Pons (tissue), 1 donor: ENCODE data around the gene AGXT.

Experiments
- DNase-seq: peaks from one replicate; pipeline ENCODE4 v3.0.0-alpha.2; 2016; ENCODE audit warnings: low spot score

The AGXT gene

DNA sequence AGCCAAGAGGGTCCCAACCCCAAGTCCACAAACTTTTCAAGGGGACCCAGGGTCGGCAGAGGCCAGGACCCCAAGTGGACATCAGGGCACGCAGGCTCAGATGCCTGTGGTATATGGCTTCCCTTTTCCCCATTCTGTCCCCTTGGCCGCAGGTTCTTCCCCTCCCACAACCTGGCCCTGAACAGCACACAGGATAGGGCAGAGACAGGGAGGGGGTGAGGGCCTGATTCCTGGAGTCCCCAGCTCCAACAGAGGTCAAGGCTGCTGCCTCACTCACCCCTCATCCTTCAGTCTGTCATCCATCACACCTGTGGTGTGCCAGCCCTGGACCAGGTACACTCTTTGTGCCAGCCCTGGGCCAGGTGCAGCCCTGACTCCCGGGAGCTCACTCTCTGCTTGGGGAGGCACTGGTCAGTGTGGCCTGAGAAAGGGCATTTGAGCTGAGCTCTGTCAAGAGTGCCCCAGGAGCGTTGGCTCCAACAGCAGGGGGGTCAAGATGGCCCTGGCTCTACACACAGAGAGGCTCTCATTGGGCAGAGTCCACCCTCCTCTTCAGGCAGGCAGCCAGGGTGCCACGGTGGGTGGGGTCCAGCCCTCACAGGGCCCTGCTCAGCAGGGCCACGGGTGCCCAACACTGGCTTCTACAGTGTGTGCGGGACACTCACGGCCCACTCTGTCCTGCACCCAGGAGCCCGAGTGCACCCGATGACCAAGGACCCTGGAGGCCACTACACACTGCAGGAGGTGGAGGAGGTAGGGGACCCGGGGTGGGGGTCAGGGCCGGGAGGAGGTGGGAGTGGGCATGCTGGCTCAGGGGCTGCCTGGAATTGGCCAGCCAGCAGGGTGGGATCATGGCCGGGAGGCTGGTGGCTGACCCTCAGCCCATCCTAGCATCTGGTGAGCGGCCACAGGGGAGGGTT lies 1.6 kb downstream of the AGXT start:
- no peak for DNase-seq

DNA sequence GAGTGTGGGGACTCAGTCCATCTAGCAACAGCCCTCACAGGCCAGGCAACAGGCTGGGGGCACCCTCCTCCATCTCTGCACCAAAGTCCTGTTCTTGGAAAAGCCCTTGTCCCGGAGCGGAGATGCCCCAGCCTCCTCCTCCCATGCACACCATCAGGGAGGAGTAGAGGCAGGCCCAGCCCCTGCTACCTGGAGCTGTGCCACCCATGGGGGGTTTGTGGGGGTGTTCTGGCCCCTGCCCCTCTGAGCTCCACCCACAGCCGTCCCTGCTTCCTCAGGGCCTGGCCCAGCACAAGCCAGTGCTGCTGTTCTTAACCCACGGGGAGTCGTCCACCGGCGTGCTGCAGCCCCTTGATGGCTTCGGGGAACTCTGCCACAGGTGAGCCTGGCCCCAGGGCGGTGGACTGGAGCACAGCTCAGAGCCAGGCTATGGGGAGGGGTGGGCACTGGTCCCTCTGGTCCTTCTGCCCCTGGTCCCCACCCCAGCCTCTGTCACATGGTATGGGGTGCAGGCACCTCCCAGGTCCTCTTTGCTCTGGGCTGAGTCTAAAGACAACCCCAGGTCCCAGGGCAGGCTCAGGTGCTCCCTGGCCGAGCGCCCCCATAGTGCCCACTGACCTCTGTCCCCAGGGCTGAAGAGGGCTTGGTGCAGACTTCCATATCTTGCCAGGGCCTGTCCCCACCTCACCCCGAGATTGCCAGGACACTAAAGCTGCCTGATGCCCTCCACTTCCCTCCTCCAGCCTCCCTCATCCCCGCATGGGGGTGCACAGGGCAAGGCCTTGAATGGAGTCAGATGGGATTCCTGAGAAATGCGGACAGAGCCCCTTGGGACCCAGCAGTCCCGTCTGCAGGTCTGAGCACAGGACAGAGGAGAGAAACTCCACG lies 2.7 kb downstream of the AGXT start:
- DNase-seq = no peak

DNA sequence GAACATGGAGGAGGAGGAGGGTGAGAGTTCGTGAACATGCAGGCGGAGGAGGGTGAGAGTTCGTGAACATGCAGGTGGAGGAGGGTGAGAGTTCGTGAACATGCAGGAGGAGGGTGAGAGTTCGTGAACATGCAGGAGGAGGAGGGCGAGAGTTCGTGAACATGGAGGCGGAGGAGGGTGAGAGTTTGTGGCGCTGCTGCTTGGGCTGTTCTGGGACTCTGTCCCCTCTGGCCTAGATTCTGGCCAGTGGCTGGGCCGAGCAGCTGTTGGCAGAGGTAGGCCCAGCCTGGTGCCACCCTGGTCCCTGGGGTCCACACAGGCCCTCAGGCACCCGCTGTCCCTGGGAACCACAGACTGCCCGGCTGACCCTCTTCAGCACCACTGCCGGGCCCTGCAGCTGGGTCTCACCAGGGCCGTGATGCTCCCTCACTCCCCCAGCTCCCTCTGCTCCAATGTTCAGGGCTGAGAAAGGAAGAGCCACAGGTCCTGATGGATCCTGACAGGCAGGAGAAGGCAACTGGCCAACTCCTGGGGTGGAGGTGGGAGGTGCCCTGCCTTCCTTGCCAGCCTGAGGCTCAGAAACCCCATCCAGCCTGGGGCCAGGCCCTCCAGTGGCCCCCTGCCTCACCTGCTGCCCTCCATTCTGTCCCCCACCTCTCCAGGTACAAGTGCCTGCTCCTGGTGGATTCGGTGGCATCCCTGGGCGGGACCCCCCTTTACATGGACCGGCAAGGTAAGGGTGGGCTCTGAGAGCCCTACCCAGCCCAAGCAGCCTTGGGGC lies 3.9 kb downstream of the AGXT start:
- no peak for DNase-seq

DNA sequence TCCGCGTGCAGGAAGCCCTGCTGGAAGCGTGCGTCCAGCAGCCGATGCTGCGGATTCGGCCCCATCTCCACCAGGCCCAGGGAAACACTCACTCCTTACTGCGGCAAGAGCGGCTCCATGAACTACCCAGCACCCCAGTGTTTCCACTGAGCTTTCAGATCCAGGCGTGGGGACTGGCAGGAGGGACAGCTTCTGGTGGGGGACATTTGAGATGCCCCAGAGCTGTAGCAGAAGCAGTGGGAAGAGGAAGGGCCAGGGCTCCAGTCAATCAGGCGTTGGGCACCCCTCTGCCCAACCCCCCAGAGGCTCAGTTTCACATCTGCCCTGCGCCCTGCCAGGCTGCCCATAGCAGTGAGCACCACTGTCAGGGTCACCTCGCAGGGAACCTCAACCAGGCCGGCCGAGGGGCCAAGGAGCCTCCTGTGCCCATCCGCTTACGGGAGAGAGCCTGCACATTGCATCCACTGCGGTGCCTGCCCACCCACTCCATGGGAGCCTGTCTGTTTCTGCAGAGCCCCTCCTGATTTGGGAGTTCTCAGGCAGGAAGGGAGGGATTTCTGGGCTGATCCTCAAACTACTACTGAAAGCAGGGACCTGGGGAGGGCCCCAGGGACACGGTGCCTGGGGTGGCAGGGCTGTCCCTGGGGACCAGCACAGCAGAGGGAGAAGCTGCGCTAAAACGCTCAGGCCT lies 4.6 kb downstream of the AGXT start:
- DNase-seq = no peak

DNA sequence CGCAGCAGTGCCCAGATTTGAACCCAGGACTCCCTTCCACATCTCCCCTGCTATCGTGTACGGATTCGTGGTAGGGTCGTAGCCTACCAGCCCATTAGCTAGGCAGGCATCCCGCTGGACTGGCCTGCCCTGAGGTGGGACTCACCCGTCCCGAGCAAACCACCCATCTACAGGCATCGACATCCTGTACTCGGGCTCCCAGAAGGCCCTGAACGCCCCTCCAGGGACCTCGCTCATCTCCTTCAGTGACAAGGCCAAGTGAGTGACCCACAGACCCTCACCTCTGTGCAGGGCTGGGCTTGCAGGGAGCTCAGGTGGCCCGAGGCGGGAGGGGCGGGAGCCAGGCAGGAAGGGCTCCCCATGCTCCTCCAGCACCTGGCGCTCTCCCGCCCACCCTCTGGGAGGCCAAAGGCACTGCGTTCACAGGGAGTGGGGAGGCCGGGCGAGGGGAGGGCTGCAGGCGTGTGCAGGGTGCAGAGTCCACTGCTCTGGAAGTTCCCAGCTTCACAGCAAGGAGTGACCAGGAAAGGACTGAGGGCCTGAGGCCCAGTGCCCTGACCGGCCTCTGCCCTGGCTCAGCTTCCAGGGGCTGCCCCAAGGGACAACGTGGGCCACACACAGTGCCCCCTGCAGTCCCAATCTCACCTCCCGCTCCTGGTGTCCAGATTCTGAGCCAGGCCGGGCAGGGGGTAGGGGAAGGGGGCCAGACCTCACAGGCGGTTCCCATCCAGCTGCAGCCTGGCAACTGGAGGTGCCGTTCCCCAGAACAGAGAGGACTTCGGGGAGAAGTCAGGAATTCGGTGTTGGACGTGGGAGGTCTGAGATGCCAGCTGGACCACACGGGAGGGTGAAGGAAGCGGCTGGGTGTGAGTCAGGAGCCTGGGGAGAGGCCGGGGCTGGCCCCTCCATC lies 5.4 kb downstream of the AGXT start:
- no peak for DNase-seq

DNA sequence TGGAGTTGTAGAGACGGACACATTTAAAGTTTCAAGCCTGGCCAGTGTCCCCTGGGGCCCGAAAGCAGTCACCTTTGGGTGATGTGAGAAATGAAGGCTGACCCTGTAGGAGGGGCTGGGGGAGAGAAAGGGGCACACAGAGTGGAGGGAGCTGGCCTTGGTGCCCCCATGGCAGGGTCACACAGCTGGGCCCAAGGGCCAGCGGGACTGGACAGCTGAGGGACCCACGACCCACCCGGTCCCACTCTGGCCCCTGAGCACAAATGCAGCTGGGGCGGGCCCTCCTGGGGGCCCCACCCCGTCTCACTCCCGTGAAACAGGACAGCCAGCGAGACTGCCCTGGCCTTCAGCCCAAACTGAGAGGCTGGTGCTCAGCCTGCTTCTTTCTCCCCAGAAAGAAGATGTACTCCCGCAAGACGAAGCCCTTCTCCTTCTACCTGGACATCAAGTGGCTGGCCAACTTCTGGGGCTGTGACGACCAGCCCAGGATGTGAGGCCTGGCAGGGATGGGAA lies 6.1 kb downstream of the AGXT start:
- DNase-seq = no peak

DNA sequence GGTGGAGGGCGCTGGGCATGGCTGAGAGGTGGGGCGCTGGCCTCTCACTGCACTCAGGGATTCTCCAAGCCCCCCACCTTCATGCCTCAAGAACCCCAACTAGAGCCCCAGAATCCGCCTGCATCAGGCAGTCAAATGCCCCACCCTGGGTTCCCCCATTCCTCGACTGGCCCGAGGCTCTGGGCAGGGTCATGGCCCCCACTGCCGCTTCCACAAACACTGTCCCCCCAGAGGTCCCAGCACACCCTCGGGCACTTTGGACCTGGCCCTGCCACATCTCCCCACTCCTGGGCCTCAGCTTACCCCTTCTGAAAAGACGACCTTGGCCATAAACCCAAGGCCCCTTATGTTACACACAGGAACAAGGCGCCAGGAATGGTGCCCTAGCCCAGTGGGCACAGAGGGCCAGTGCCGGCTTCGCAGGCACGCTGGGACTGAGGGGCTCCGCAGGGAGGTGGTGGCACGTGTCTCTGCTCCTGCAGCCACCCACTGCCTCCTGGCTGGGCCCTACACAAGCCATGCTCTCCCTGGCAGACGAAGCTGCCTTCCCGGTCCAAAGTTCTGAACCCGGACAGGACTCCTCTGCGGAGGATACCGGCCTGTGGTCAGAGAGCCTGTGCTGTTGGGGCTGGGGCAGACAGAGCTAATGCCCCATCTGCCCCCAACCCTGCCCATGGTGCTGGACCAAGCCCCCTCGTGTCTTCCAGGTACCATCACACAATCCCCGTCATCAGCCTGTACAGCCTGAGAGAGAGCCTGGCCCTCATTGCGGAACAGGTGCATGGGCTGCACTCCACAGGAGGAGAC lies 6.8 kb downstream of the AGXT start:
- no peak for DNase-seq

DNA sequence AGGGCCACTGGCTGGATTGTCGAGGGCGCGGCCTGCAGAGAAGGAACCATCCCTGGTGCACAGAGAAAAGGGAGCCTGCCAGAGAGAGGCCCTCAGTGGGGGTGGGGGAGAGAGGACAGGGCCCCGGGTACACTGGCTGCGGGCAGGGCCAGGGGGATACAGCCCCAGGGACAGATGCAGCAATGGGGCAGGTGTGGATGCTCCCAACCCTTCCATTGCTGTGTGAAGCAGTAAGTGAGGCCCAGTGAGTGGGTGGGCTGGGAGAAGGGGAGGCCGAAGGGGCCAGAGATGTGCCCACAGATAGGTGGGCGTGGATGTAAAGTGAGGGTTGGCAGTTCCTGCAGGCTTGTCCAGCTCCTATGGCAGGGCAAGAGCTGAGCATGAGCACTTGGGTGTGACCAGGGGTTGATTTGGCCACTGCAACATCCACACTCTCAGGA lies 7.4 kb downstream of the AGXT start:
- DNase-seq = no peak

DNA sequence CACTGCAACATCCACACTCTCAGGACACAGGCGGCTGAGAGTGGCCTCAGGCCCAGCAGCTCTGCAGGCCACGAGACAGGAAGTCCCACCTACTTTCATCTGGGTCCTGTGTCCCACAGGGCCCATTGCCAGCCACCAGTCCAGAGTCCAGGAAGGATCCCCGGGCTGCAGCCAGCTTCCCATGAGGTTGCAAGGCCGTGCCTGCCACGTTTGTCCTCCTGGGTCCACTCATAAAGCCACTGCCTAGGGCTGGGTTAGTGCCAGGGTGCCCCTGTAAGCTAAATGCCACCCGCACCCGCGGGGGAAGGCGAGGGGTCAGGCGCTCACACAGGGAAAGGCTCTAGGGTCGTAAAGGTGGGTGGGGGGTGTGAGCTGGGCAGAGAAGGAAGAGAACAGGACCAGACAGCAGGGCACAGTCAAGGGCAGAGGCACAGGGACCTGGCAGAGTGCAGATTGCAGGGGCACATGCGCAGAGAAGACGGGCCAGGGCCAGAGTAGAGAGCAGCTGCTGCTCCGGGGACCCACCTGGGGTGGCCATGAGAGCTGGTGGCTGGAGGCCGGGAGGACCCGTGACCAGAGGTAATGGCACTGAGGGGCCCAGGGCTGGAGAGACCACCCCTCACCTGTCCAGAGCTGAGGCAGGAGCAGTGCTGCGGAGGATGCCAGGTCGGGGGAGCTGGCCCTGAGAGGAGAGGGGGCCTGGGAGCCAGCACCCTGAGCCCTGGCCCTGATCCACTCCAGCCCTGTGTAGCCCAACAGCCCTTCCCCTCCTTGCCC lies 8.0 kb downstream of the AGXT start:
- no peak for DNase-seq

DNA sequence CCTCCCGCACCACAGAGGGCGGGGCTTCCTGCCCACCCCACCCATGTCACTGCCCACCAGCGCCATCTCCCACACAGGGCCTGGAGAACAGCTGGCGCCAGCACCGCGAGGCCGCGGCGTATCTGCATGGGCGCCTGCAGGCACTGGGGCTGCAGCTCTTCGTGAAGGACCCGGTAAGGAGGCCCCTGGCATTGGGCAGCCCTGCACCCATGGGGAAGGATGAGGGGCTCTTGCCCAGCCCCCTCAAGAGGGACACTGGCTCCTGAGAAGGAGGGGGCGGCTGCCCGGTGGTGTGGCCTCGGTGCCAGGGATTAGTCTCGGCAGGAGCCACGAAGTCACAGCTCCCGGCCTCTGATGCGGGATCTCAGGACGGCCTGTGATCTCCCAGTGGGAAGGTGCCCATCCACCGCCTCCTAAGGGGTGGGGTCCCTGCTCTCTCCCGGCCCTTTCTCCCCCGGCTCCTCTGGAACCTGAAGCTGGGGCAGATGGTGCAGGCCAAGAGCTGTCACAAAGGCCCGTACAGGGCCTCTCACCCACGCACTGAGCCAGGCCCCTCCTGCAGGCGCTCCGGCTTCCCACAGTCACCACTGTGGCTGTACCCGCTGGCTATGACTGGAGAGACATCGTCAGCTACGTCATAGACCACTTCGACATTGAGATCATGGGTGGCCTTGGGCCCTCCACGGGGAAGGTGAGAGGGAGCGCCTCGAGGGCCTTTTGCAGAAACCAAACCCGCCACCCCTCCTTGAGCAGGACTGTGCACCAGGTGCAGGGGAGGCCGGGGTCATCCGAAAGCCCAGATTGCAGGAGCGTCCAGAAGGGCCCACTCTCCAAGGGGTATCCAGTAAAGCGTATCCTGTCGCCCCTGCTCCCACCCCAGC lies 9.1 kb downstream of the AGXT start:
- DNase-seq = no peak

DNA sequence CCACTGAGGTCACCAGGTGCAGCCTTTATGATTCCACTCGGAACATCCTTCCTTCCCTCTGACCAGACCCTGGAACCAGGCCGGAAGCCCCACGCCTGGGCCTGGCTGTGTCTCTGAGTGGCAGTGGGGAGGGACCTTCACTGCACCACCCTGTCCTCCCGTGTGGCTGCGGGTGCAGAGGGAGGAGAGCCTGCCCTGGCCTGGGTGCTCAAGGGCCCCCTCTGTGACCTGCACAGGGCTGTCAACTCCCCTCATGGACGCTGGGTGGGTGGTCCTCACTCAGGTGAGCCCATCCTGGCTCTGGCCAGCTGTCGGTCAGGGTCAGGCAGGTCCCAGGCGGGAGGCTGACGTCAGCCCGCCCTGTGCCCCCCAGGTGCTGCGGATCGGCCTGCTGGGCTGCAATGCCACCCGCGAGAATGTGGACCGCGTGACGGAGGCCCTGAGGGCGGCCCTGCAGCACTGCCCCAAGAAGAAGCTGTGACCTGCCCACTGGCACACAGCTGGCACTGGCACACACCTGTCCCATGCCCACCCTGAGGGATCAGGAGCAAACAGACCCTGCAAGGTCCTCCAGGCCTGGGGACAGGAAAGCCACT lies 9.8 kb downstream of the AGXT start:
- DNase-seq = no peak

DNA sequence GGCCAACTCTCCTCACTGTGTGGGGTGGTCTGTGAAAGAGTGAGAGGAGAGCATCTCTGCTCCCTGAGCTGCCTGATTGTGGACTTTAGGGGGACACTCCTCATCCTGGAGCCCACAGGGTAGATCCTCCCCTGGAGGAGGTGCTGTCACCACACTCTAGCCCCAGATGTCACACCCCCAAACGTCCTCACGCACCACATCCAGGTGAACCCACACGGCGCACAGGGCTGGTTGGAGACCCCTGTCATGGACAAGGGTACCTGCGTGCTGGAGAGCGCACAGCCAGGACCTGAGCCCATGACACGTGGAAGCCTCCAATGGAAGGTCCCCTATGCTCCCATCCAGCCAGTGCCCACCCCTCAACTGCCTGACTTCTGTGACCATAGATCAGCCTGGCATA lies 10.5 kb downstream of the AGXT start:
- DNase-seq = no peak

DNA sequence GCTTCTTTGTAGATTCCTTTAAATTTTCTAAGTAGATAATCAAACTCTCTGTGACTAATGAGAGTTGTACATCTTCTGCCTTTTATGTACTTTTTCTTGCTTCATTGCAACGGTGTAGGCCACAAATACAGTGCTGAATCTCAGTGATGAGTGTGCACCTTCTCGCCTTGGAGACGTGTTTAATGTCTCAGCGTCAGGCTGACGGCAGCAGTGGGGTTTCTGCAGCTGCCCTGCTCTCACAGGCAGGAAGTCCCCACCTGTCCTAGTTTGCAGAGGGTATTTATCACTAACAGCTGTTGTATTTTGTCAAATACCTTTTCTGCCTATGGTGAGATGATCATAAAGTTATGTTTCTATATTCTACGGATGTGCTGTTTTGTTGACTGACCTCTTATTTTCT lies 13.3 kb downstream of the AGXT start:
- no peak for DNase-seq

DNA sequence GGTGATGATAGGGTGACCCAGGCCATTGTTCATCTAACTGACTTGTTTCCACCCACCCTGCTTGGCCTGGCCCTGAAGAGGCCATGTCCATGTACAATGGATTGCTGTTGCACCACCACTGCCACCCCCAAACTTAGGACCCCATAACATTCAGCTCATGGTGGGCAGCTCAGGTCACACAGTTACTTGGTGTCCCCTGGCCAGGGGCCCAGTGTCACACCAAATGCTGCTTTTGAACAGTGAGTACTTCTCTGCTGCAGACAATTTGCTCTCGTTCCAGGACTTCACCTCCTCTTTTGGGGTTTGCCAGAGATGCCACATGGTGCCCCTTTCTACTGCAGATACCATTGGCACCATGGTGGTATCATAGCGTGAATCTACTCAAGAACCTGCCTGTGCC lies 15.6 kb downstream of the AGXT start:
- DNase-seq = no peak

DNA sequence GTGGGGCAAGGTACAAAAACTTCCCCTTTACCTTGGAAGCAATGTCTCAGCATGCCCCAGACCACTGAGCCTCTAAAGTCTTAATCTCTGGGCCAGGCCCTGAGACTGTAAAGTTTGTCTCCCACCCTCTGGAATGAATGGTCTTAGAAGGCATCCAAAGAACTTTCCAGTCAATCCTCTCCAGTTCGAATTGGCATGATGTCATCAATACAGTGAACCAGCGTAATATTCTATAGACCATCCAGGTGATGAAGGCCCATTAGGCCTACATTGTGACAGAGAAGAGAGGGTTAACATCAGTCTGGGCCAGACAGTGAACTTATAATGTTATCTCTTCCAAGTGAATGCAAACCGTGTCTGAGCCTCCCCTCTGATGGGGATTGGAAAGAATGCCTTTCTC lies 16.1 kb downstream of the AGXT start:
- no peak for DNase-seq

DNA sequence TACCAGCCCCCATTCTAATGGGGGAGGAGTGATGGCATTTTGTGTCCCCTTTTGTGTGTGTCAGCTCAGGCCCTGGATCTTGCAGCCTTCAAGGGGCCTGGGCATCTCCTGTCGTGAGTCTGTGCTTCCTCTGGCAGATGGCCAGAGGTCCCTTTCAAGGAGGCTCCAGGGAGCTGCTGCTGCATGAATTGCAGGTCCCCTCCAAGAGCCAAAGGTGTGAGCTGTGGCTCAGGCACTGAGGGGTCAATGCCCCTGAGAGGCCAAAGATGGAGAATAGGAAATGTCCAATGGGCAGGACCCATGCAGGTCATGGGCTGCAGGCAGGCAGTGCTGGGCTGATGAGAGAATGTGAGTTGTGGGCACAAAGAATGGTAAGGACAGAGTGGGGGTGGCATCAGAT lies 16.9 kb downstream of the AGXT start:
- DNase-seq = no peak

DNA sequence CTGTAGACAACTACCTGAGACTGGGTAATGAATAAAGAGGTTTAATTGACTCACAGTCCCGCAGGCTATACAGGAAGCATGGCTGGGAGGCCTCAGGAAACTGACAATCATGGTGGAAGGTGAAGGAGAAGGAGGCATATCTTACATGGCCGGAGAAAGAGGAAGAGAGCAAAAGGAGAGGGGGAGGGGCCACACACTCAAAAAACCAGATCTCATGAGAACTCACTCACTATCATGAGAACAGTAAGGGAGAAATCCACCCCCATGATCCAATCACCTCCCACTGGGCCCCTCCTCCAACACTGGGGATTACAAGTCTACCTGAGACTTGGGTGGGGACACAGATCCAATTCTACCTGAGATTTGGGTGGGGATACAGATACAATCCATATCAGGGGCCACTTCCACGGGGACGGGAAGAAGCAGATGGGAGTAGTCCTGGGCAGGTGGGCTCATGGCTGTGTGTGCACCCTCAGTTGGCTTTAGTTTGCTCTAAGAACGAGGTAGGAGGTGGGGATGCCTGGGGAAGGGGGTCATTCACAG lies 17.5 kb downstream of the AGXT start:
- no peak for DNase-seq
